Measurements from ENCODE around the gene CLVS2. TPM values are rescaled to one million over a fixed set of nuclear protein-coding genes. Genes with fewer than 3 reads are reported as not detected.

Gene CLVS2
- total RNA-seq, 1 donor from 2014 or later, result 0.03 TPM

DNA sequence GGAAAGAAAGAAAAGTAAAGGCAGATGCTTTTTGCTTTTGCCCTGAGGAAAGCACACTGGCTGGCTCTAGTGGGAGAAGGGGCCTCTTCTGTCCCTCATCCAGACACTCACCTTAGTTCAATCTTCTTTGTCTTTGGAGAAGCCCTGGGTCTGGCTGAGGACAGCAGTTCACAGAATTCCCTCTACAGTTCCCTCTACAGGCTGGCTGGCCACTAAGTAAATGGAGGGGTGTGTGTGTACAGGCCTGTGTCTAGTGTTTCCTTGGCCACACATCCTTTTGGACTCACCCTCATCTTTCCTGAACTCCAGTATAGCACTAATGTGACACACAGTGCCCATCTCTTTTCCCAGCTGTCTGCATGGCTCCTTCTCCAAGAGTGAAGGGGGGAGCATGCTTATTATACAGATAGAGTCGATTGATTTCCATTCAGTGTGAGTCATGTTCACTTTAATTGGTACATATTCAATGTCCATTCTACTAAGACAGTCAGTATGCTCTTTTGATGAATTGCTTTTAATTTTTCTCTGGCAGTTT lies 26.0 kb upstream of the CLVS2 start:
- TF ChIP-seq, protein P1, sequence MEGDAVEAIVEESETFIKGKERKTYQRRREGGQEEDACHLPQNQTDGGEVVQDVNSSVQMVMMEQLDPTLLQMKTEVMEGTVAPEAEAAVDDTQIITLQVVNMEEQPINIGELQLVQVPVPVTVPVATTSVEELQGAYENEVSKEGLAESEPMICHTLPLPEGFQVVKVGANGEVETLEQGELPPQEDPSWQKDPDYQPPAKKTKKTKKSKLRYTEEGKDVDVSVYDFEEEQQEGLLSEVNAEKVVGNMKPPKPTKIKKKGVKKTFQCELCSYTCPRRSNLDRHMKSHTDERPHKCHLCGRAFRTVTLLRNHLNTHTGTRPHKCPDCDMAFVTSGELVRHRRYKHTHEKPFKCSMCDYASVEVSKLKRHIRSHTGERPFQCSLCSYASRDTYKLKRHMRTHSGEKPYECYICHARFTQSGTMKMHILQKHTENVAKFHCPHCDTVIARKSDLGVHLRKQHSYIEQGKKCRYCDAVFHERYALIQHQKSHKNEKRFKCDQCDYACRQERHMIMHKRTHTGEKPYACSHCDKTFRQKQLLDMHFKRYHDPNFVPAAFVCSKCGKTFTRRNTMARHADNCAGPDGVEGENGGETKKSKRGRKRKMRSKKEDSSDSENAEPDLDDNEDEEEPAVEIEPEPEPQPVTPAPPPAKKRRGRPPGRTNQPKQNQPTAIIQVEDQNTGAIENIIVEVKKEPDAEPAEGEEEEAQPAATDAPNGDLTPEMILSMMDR (IDR thresholded peaks at IDR 0.05), result no peak
- DNase-seq, result no peak
- no peaks in the 10 kb centered on the region for H3K36me3 ChIP-seq
- no peak overlapping the region for H3K4me3 ChIP-seq
- no peaks in the 10 kb centered on the region for H3K27me3 ChIP-seq (ENCODE audit: low read depth)
- ATAC-seq, result peak in 1 of 2 donors; percentile 29
- H3K4me1 ChIP-seq, result no peaks in the 10 kb centered on the region
- intact Hi-C loops (cut with DNase I), result no loop called here
- no peak overlapping the region for H3K27ac ChIP-seq
- H3K9me3 ChIP-seq, result no peaks in the 10 kb centered on the region

- Histone ChIP-seq H3K4me1 (no peaks in the 10 kb centered on the region), H3K9me3 (no peaks in the 10 kb centered on the region), H3K27me3 (ENCODE audit: low read depth) (no peaks in the 10 kb centered on the region), H3K36me3 (no peaks in the 10 kb centered on the region), H3K4me3 (no peak overlapping the region), H3K27ac (no peak overlapping the region)
- ATAC-seq (no peak), DNase-seq (no peak)
- TF ChIP-seq, protein P1 (IDR thresholded peaks at IDR 0.05), result no peak
- intact Hi-C loops (cut with DNase I), result no loop called here
These were observed 18.9 kb upstream of the CLVS2 start for GRCh38 chr6:122977180-122977579.

GRCh38 chr6:122984393-122984792 lies 11.6 kb upstream of the CLVS2 start:
- TF ChIP-seq, protein P1 (IDR thresholded peaks at IDR 0.05), result no peak
- ATAC-seq (no peak), DNase-seq (no peak)
- H3K36me3 ChIP-seq, result no peaks in the 10 kb centered on the region
- intact Hi-C loops (cut with DNase I), result no loop called here
- no peak overlapping the region for H3K27ac ChIP-seq
- H3K27me3 ChIP-seq (ENCODE audit: low read depth), result no peaks in the 10 kb centered on the region
- no peaks in the 10 kb centered on the region for H3K4me1 ChIP-seq
- H3K9me3 ChIP-seq, result no peaks in the 10 kb centered on the region
- no peak overlapping the region for H3K4me3 ChIP-seq

DNA sequence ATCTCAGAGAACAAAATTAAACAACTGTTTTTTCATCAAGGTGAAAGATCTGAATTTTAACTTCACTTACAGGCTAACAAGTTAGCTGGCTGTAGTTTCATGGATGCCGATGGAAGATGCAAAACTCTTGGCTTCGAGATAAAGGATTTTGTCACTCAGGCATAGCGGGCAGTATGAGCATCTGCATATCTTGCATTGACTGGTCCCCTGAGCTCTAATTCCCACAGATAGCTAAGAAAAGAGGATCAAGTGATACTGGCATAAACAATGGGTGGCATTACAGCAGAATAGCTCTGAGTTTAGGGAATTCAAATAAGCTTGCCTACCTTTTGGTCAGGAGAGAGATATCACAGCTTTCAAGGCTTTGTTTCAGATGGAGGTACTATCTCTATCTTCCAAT lies 1.8 kb upstream of the CLVS2 start:
- Histone ChIP-seq H3K4me1 (peaks cover 8% of the 10 kb centered on the region), H3K36me3 (no peaks in the 10 kb centered on the region), H3K4me3 (no peak overlapping the region), H3K9me3 (no peaks in the 10 kb centered on the region), H3K27me3 (ENCODE audit: low read depth) (peaks cover 39% of the 10 kb centered on the region), H3K27ac (no peak overlapping the region)
- intact Hi-C loops (cut with DNase I), result no loop called here
- ATAC-seq (no peak), DNase-seq (no peak)
- TF ChIP-seq, protein P1 (IDR thresholded peaks at IDR 0.05), result no peak

DNA sequence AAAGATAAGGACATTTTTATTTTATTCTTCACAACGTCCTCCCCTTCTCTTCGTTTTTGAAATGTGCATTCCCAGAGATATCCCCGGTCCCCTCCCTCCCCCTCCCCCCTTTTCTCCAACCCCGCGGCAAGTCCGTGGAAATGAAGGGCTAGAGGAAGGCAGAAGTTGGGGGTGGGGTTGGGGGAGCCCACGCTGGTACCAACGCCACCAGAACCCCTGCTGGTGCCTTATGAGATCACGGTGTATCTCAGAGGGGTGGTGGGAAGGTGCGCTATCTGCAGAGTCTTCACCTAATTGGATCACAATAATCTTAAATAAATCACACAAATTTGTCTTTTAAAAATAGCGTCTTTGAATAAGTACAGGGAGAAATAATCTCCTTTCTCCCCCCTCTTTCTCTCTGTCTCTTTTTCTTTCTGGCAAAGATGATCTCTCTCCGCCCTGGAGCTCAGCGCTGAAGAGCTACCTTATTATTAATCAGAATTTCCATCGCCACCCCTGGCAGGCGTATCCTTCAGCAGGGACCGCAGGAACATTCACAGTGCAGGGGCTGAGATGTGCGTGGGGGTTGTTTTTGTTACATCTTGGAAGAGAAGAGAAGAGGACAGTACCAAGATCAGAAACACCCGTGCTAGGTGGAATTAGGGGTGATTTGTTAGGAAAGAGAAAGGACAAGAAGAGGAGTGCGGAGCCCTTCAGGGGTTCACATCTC lies 915 bp downstream of the CLVS2 start:
- DNase-seq (no peak), ATAC-seq (no peak)
- H3K36me3 ChIP-seq, result no peaks in the 10 kb centered on the region
- H3K9me3 ChIP-seq, result no peaks in the 10 kb centered on the region
- peaks cover 8% of the 10 kb centered on the region for H3K4me1 ChIP-seq
- H3K27ac ChIP-seq, result no peak overlapping the region
- TF ChIP-seq, protein P1 (IDR thresholded peaks at IDR 0.05), result no peak
- no peak overlapping the region for H3K4me3 ChIP-seq
- intact Hi-C loops (cut with DNase I), result no loop called here
- peaks cover 39% of the 10 kb centered on the region for H3K27me3 ChIP-seq (ENCODE audit: low read depth)
